Retinal pigment epithelial cell (primary cell): ENCODE measurements around the gene FOXD4.
"Not testable (repeated sequence)": the region's sequence is repeated elsewhere in the genome, so short reads cannot be mapped to it uniquely, and the experiment has no call there.

Experiments used
- DNase-seq: peaks from one replicate; pipeline ENCODE4 v3.0.0-alpha.2; 2010; ENCODE audit warnings: low read depth
- H3K4me3 ChIP-seq: 2 replicates; pipeline ENCODE4 v1.5.1; 2011; ENCODE audit warnings: mild to moderate bottlenecking, low read length, control low read depth, moderate library complexity

FOXD4 gene

DNA sequence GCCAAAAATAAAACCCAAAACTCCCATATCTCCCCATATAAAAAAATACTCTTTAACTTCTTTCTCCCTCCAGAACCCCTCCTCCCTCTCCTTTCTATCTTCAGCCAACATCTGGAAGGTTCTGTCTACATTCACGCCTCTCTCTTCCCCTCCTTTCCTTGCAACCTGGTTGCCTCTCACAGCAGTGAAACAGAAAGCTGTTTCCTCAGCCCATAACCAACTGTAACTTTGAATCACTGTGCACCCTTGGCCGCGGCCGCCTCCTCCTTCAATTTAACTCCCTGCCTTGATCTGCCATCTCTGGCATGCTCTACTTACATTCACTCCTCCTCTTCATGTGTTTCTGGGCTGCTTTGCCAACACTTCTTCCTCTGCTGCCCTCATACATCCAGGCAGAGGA lies 23.2 kb downstream of the FOXD4 start:
- H3K4me3 ChIP-seq, DNase-seq: not testable (repeated sequence)

DNA sequence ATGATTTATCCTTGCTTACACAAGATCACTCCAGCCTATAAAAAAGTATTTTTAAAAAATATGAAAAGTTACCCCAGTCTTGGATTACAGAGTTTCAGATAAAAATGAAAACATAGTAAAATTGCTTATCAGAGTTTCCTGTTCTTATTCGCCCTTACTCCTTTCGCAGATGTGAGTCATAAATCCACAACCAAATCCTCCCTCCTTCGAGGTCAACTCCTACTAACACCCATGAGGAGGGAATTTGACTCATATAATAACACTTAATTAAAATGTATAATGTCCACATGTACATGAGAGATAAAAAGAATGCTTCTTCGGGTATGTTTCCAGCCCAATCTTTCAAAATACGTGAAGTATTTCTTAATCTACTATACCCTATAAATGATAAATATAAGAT lies 23.9 kb downstream of the FOXD4 start:
- DNase-seq: not testable (repeated sequence)

DNA sequence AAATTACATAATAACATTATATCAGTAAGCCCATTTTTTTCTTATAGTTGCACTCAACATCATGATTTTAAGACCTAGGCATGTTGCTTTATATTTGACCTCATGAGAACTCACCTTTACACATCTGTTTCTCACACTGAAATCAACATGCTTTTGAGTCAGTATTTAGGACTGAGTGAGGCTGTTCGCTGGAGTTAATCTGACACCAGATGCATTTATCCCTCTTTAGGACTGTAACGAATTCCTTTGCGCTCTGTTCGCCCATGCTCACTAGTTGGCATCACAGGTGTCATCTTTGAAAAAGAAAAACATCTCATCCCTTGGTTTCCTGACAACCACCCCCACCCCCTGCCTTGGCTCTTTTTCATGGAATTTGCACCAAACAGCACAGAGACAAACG lies 24.3 kb downstream of the FOXD4 start:
- not testable (repeated sequence) for H3K4me3 ChIP-seq, DNase-seq

More for the DNA sequence above, 23.9 kb downstream of the FOXD4 start:
- H3K4me3 ChIP-seq: not testable (repeated sequence)

DNA sequence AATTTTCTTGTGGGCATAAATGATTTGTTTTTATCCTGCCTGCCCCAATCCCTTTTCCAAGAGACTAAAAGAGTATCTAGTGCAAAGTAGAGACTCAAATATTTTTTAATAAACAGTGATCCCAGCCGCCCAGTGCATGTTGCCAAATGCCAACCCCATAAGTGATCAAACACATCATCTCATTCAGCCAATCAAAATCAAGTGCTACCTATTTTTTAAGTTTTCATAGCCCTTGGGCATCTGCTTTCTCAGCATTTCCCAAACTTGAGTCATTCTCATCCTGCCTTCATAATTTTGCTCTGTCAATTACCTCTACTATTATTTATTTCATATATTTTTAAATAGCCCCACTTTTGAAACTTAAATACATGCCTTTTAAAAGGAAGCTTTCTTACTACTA lies 27.4 kb downstream of the FOXD4 start:
- not testable (repeated sequence) for DNase-seq, H3K4me3 ChIP-seq

DNA sequence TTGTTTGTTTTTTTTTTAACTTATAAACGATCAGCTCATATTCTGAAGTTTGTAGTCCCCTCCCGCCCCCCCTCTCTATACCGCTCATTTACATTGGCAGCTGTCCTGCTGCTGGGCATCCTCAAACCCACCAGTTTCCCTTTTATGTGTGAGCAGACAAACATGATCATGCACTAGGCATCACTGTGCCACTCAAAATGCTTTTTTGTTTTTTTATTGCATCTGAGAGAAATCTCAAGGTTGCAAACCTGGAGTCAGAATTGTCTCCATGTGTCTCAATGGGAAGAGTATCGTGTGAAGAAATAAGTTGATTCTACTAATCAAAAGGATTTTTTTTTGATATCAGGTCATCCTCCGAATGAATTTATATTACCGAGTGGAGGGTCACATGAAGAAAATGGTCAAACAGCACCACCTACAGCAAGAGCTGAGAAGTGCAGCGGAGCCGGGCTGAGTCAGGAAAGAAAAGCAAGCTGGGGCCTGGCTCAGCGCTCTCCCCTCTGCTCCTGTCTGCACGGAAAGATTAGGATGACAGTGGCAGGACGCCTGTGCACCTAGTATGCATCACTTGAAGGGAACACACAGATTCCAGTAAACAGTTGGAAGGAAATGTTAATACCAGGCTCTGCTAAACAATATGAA lies 29.7 kb downstream of the FOXD4 start:
- not testable (repeated sequence) for DNase-seq, H3K4me3 ChIP-seq

DNA sequence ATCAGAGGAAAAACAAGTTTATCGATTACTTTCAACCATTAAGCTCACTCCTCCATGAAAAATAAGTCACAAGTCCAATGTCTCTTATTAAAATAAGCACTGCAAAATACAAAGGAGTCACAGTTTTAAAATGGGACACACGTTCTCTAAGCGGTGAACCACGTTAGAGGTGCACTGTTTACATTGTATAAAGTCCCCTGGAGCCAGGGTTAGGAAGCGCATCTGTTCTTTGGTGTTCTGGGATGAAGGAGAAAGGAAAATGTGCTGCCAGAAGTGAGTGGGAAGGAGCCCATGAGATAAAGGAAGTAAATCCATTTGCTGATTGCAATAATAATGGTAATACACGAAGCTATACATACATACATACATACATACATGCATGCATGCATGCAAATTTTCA lies 30.4 kb downstream of the FOXD4 start:
- H3K4me3 ChIP-seq, DNase-seq: not testable (repeated sequence)

DNA sequence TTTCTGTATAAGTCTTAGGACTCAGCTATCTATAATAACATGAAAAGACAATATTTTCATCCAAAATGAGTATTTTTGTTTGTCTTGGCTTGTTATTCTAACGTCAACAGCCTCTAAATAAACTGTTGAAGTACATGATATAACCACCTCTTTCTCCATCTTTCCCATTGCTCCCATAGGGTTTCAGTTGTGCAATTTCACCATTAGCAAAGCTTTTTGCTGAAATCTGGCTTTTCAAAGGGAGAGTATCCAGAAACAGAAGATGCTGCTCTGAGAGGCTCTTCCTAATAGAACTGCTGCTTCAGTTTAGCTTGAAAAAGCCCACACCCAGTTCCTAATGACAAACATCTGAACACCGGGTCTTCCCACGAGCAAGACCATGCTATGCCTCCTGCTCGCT lies 31.1 kb downstream of the FOXD4 start:
- H3K4me3 ChIP-seq, DNase-seq: not testable (repeated sequence)

DNA sequence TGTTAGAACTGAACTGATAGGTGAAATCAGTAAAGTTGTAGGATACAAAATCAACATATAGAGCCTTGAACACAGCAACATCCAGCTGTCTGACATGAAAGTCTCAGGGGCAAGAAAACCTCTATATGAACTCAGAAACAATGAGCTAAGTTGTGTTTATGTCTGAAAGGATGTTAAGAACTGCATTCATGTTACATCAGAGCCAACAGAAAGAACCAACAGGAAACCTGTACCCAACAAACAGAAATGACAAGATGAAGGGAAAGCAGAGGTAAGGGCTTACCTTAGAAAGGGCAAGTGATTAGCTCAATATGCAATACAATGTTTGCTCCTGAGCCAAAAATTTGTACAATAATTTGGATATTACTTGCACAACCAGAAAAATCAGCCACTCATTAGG lies 31.5 kb downstream of the FOXD4 start:
- not testable (repeated sequence) for DNase-seq, H3K4me3 ChIP-seq

DNA sequence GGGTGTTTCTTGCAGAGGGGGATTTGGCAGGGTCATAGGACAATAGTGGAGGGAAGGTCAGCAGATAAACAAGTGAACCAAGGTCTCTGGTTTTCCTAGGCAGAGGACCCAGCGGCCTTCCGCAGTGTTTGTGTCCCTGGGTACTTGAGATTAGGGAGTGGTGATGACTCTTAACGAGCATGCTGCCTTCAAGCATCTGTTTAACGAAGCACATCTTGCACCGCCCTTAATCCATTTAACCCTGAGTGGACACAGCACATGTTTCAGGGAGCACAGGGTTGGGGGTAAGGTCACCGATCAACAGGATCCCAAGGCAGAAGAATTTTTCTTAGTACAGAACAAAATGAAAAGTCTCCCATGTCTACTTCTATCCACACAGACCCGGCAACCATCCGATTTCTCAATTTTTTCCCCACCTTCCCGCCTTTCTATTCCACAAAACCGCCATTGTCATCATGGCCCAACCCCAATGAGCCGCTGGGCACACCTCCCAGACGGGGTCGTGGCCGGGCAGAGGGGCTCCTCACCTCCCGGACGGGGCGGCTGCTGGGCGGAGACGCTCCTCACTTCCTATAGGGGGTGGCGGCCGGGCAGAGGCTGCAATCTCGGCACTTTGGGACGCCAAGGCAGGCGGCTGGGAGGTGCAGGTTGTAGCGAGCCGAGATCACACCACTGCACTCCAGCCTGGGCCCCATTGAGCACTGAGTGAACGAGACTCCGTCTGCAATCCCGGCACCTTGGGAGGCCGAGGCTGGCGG lies 35.1 kb downstream of the FOXD4 start:
- not testable (repeated sequence) for H3K4me3 ChIP-seq, DNase-seq

DNA sequence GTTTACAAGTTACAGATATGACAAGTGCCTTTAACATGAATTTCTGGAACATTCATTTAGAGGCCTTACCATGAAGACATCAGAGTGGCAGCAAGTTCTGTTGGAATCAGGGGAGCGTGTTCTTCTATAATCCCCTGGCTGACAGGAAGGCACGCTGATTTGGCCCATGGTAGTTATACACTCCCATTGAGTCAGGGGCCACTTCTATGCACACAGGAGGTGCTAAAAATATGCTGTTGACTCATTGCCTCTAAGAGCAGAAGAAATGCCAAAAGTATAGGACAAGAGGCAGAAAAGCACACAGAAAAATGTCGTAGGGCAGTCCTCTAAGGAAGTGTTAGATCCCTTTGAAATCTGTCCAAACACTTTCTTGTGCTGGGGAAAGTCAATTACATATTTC lies 39.9 kb downstream of the FOXD4 start:
- DNase-seq, H3K4me3 ChIP-seq: not testable (repeated sequence)

DNA sequence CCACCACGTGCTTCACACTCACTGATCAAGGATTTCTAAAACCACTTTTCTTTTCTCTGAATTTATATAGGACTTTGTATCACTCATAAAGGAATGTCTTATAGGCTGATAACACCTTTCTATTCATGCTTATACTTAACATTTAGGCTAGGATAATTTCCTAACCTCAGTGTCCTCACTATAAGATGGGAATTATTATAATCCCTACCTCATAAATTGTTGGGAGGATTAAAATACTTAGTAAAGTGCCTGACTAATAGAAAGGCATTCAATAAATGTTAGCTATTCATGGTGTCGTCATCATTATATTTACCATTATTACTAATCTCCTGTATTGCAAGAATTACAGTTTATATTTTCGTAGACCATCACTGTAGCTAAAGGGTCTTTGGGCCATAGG lies 41.8 kb downstream of the FOXD4 start:
- H3K4me3 ChIP-seq, DNase-seq: not testable (repeated sequence)

DNA sequence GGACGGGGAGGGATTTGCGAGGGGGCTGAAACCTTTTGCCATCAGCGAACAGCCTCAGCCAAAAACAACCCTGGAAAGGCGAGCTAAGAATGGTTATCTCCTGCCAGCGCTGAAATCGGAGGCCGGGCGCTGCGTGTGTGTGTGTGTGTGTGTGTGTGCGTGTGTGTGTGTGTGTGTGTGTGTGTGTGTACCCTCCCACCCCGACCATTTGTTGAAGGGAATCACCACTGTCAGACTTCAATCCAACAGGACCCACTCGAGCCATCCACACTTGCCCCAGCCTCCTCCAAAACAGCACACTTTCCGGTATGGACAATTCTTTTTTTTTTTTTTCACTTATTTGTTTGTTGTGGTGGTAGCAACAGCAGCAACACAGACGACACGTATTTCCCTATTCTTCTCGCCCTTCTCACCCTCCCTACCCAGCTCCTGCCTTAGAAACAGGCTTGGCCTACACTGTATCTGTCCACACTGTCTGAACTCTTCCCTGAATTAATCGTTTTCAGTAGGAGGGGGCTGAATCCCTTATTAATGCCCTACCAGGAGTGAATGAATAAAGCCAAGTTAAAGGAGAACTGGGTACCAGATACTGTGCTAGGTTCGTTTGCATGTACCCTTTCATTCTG lies 44.2 kb downstream of the FOXD4 start:
- H3K4me3 ChIP-seq: peak overlapping the region; percentile 51
- DNase-seq: not testable (repeated sequence)

DNA sequence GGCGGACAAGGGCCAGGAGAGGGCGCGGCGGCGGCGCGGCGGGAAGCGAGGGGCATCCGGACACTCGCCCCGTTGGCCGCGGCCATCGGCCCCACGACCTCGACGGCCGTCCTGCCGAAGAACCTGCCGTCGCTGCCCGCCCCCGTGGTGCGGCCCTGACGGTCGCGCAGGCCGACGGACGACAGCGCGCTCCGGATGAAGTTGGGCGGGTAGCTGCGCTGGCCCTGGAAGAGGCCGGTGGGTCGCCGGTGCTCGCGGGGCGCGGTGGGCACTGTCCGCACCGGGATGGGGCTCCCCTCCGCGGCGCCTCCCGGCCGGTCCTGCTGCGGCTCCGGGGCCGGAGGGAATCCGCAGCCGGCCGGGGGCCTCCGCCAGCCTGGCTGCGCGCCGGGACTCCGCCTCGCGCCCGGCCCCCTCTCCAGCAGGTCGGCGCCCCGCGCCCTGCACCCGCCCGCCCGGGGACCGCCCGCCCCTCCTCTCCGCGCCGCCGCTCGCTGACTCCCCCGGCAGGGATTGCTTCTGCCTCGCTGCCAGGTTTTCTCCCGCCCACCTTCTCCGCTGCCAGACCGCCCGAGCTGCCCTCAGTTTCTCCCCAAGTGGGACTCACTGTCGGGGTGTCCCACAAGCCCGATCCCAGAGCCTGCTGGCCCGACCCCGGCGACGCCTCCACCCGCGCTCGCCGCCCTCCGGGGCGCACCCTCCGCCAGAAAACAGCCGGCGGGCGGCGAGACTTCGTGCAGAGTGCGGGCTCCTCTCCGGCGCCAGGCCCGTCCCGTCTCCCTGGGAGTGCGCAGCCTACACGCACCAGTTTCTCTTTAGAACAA lies 44.9 kb downstream of the FOXD4 start:
- peak overlapping the region; percentile 51 for H3K4me3 ChIP-seq
- DNase-seq: not testable (repeated sequence)
